ENCODE results near the gene AFF3.

GRCh38 chr2:100000915-100001707 lies 141.3 kb downstream of the AFF3 start:
- TF ChIP-seq POLR2AphosphoS5 (IDR thresholded peaks at IDR 0.05; ENCODE audit: low read depth, low read length) (no peak), REST (IDR thresholded peaks at IDR 0.05; ENCODE audit: insufficient read depth in 1 of 2, low read depth in 2 of 2, low read length in 2 of 2) (no peak), TAF1 (IDR thresholded peaks at IDR 0.05; ENCODE audit: borderline replicate concordance, insufficient read depth, low read length) (no peak), SIN3A (IDR thresholded peaks at IDR 0.05; ENCODE audit: borderline replicate concordance, insufficient read depth, low read length) (no peak)

All from PFSK-1 (cell line).